PC-3 (cell line): ENCODE data around the gene CHTOP.

Source experiments
- EZH2 ChIP-seq: fragments of 300-600 bp; sonication (generic); IDR thresholded peaks from one replicate; pipeline ENCODE4 v1.6.1; 2017; ENCODE audit warnings: antibody characterized with exemption, mild to moderate bottlenecking, low read length; ENCODE audit not compliant: unreplicated experiment
- TF ChIP-seq, protein P1 (sequence below): fragments of 300-600 bp; sonication (generic); conservative IDR thresholded peaks from 2 replicates; pipeline ENCODE4 v1.5.1; 2017; ENCODE audit warnings: antibody characterized with exemption, low read depth, mild to moderate bottlenecking, low read length

DNA sequence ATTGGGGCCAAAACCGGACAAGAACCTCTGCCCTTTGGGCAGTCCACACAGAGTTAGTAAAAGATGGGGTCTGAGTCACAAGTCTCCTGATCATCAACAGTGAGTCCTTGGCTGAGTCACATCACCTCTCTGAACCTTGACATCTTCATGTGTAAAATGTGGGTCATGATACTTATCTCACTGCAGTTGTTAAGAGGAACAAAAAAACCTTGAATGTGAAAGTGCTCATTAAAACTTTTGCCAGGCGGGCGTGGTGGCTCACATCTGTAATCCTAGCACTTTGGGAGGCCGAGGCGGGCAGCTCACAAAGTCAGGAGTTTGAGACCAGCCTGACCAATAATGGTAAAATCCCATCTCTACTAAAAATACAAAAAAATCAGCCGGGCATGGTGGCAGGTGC is 36.7 kb upstream of the CHTOP start:
- TF ChIP-seq, protein P1, sequence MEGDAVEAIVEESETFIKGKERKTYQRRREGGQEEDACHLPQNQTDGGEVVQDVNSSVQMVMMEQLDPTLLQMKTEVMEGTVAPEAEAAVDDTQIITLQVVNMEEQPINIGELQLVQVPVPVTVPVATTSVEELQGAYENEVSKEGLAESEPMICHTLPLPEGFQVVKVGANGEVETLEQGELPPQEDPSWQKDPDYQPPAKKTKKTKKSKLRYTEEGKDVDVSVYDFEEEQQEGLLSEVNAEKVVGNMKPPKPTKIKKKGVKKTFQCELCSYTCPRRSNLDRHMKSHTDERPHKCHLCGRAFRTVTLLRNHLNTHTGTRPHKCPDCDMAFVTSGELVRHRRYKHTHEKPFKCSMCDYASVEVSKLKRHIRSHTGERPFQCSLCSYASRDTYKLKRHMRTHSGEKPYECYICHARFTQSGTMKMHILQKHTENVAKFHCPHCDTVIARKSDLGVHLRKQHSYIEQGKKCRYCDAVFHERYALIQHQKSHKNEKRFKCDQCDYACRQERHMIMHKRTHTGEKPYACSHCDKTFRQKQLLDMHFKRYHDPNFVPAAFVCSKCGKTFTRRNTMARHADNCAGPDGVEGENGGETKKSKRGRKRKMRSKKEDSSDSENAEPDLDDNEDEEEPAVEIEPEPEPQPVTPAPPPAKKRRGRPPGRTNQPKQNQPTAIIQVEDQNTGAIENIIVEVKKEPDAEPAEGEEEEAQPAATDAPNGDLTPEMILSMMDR: no peak
- no peak for TF ChIP-seq EZH2
